B cell (primary cell): ENCODE results near the gene PAK2. TPM values are rescaled to one million over a fixed set of nuclear protein-coding genes. Genes with fewer than 3 reads are reported as not detected.
"Not testable (repeated sequence)": the region's sequence is repeated elsewhere in the genome, so short reads cannot be mapped to it uniquely, and the experiment has no call there.

Experiments used
- ATAC-seq: fragments of 200-7000 bp; cut with Tn5 transposase; one replicate; pipeline ENCODE4 v1.10.0; 2021; ENCODE audit warnings: low read depth, mild to moderate bottlenecking, moderate number of reproducible peaks, moderate library complexity
- CTCF ChIA-PET: fragments of 350-600 bp; sonication (Branson Sonifier 250); formaldehyde crosslinking; loops from one replicate; lab custom pipeline; 2021; ENCODE audit warnings: antibody characterized with exemption, inconsistent platforms; lab: Charles Lee
- POLR2A ChIA-PET: fragments of 350-600 bp; sonication (Branson Sonifier 250); formaldehyde crosslinking; loops from one replicate; lab custom pipeline; 2021; ENCODE audit warnings: antibody characterized with exemption; lab: Charles Lee
- DNase-seq: peaks from one replicate; pipeline ENCODE4 v3.0.0; 2013
- H2AFZ ChIP-seq: 2 replicates; pipeline ENCODE4 v1.6.1; 2012; ENCODE audit warnings: mild to moderate bottlenecking, low read depth, low read length; ENCODE audit not compliant: insufficient read depth, poor library complexity, severe bottlenecking
- H3K27ac ChIP-seq, 2 donors: 1 replicate in 1 of 2; 2 replicates in 1 of 2; pipeline ENCODE4 v1.5.1; 2012 to 2013; ENCODE audit warnings: low read length in 2 of 2, mild to moderate bottlenecking in 2 of 2, moderate library complexity in 1 of 2
- H3K27me3 ChIP-seq, 4 experiments: fragments of 200-600 bp in 1 of 4; sonication (generic) in 1 of 4; replicated peaks in 1 of 4; 1 replicate in 2 of 4; 2 replicates in 2 of 4; pipeline versions ENCODE4 v1.6.1 to v1.7.0; 2013 to 2016; ENCODE audit warnings: low read length in 3 of 4, mild to moderate bottlenecking in 2 of 4, mixed read lengths in 1 of 4, moderate library complexity in 1 of 4; ENCODE audit not compliant: insufficient read depth in 4 of 4, control insufficient read depth in 3 of 4; ENCODE audit errors: control extremely low read depth in 1 of 4
- H3K36me3 ChIP-seq, 2 experiments: replicated peaks in 1 of 2; 1 replicate in 1 of 2; 2 replicates in 1 of 2; pipeline versions ENCODE4 v1.6.1 to v1.7.1; 2013; ENCODE audit warnings: low read length in 1 of 2; ENCODE audit not compliant: insufficient read depth in 2 of 2, control insufficient read depth in 1 of 2; ENCODE audit errors: control extremely low read depth in 1 of 2, extremely low read depth in 1 of 2
- H3K4me1 ChIP-seq, 2 donors: fragments of 200-600 bp in 1 of 2; sonication (generic) in 1 of 2; 1 replicate in 1 of 2; 2 replicates in 1 of 2; pipeline versions ENCODE4 v1.5.1 to v1.6.1; 2013 to 2017; ENCODE audit warnings: low read length in 2 of 2; ENCODE audit not compliant: control insufficient read depth in 2 of 2, insufficient read depth in 2 of 2
- H3K4me2 ChIP-seq: replicated peaks from 2 replicates; pipeline ENCODE3; 2012; ENCODE audit warnings: mild to moderate bottlenecking, low read depth, low read length; ENCODE audit not compliant: poor library complexity, severe bottlenecking
- H3K4me3 ChIP-seq, 5 experiments: fragments of 200-600 bp in 1 of 5; sonication (generic) in 1 of 5; 1 replicate in 3 of 5; 2 replicates in 2 of 5; pipeline versions ENCODE4 v1.5.1 to v1.7.0; 2011 to 2016; ENCODE audit warnings: low read length in 4 of 5, mild to moderate bottlenecking in 4 of 5, low read depth in 2 of 5, control low read depth in 1 of 5, moderate library complexity in 1 of 5; ENCODE audit not compliant: insufficient read depth in 1 of 5; ENCODE audit errors: control extremely low read depth in 1 of 5, extremely low read depth in 1 of 5
- H3K79me2 ChIP-seq: fragments of 200-600 bp; sonication (generic); one replicate; pipeline ENCODE4 v1.6.0; 2016; ENCODE audit warnings: low read length; ENCODE audit not compliant: control insufficient read depth, insufficient read depth
- H3K9ac ChIP-seq: fragments of 200-600 bp; sonication (generic); 2 replicates; pipeline ENCODE4 v1.6.1; 2017; ENCODE audit warnings: mild to moderate bottlenecking, low read length, moderate library complexity
- H3K9me3 ChIP-seq, 3 donors: one replicate each; pipeline versions ENCODE4 v1.6.1 to v1.7.1; 2013; ENCODE audit warnings: low read length in 2 of 3; ENCODE audit not compliant: control insufficient read depth in 2 of 3, insufficient read depth in 1 of 3; ENCODE audit errors: control extremely low read depth in 1 of 3
- H4K20me1 ChIP-seq: 2 replicates; pipeline ENCODE4 v1.6.0; 2012; ENCODE audit warnings: mild to moderate bottlenecking, low read length; ENCODE audit not compliant: insufficient read depth, control insufficient read depth, poor library complexity, severe bottlenecking
- H3K27ac Mint-ChIP-seq: one replicate; pipeline ENCODE4 v1.8.0; 2021; ENCODE audit warnings: mixed read lengths
- H3K27me3 Mint-ChIP-seq: one replicate; pipeline ENCODE4 v1.8.0; 2021; ENCODE audit warnings: mixed read lengths
- H3K4me1 Mint-ChIP-seq: one replicate; pipeline ENCODE4 v1.8.0; 2021; ENCODE audit warnings: mixed read lengths
- H3K4me3 Mint-ChIP-seq: one replicate; pipeline ENCODE4 v1.8.0; 2021; ENCODE audit warnings: mixed read lengths
- H3K9me3 Mint-ChIP-seq: one replicate; pipeline ENCODE4 v1.8.0; 2022; ENCODE audit warnings: mixed read lengths; ENCODE audit not compliant: insufficient read depth
- WGBS: methylation state at CpG from one replicate; pipeline ENCODE4 v1.1.5; 2013; ENCODE audit warnings: missing lambda C conversion rate; ENCODE audit not compliant: insufficient coverage; 5-methylcytosine and 5-hydroxymethylcytosine counted together
- intact Hi-C: fragments of 100-400 bp; cut with micrococcal nuclease; formaldehyde crosslinking; loops from one replicate; pipeline ENCODE4 v1.10.0; 2022
- polyA plus RNA-seq: library from polyadenylated mRNA; depleted of rRNA; stranded (reverse); fragments of >200 nt; gene quantifications from 2 replicates; pipeline ENCODE4 v1.2.3, GENCODE V29; 2012
- total RNA-seq, 2 donors: library from RNA; stranded (reverse); fragments of 120-200 nt in 1 of 2; gene quantifications; 1 replicate in 1 of 2; 2 replicates in 1 of 2; pipeline versions ENCODE4 v1.2.3 to v1.2.4, GENCODE V29; 2013 to 2022
- TF ChIP-seq, protein P1 (sequence below): fragments of 200-600 bp; IDR thresholded peaks from one replicate; pipeline ENCODE4 v1.8.0; 2022; ENCODE audit warnings: antibody characterized with exemption, mild to moderate bottlenecking

The PAK2 gene
- total and polyA plus RNA-seq, 2 donors (not counting 1 experiment from before 2014, with no cell fraction given), result 16.4 to 81.7 TPM

DNA sequence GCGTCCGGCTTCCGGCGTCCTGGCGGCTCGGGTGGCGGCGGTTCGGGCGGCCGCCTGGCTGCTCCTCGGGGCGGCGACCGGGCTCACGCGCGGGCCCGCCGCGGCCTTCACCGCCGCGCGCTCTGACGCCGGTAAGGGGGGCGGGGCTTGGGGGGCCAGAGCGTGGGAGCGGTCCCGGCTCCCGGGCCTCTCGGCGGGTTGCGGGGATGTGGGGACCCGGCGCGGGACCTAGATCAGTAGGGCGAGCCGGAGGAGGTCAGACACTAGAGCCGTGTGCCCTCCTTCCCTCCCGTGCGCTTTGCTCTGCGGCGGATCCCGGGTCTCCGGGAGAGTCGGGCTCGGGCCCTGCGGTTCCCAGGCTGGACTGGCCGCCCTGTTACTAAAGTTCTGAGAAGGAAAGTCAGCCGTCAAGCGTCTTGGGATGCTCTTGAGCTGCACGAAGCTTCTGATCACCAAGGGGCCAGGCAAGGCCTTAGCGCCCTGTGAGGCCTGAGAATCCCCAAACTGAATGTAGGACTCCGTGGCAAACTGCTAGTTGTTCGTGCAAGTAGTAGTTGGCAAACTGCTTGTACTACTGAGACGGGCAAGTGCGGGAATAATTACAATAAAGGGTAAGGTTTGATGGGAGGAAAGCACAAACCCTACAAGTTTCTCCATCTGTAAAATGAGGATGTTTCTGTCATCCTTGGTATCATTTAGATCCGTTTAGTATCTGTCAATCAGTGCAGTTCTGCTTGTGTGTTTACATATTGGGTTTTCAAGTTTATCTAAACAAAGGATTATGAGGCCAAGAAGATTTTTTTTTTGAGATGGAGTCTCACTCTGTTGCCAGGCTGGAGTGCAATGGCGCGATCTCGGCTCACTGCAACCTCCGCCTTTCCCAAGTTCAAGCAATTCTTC is 26.9 kb upstream of the PAK2 start:
- H4K20me1 ChIP-seq, result no peaks in the 10 kb centered on the region
- no peaks in the 10 kb centered on the region for H3K9me3 Mint-ChIP-seq
- no peaks in the 10 kb centered on the region for H3K36me3 ChIP-seq
- H3K4me3 ChIP-seq, result peak overlapping the region; percentile 75 to 90 (median 87)
- CTCF ChIA-PET, result interaction anchor here (0.6 to 2.0 kb wide), 6 partner anchors 28 to 184 kb away, joined by 3 to 8 read pairs (median 4); no protein-coding TSS in a partner anchor
- no peaks in the 10 kb centered on the region for H3K9me3 ChIP-seq
- H3K9ac ChIP-seq, result peak overlapping the region; percentile 85
- DNase-seq (no peak), ATAC-seq (peak; percentile 66)
- peaks cover 14% of the 10 kb centered on the region for H3K4me1 Mint-ChIP-seq
- H3K4me1 ChIP-seq, result peaks cover 13 to 16% of the 10 kb centered on the region in 2 donors
- 3% methylated on average over 59 of the region's 64 CpGs for WGBS
- H3K79me2 ChIP-seq, result peaks cover 11% of the 10 kb centered on the region
- H3K27me3 ChIP-seq, result no peaks in the 10 kb centered on the region
- peak overlapping the region; percentile 86 for H3K27ac Mint-ChIP-seq
- H2AFZ ChIP-seq, result peak overlapping the region; percentile 85
- POLR2A ChIA-PET, result interaction anchor here (1.0 to 2.0 kb wide), 3 partner anchors 27 to 102 kb away, joined by 3 to 16 read pairs (median 4); partner anchors contain the start of genes NRROS and PAK2
- peak overlapping the region; percentile 83 for H3K4me2 ChIP-seq
- no peaks in the 10 kb centered on the region for H3K27me3 Mint-ChIP-seq
- intact Hi-C loops, result loop anchor here (1.0 to 2.0 kb wide), 5 partner anchors 27 to 257 kb away; partner anchors contain the start of genes FBXO45, PAK2 and WDR53
- H3K27ac ChIP-seq, result peak overlapping the region; percentile 91 to 96
- TF ChIP-seq, protein P1, sequence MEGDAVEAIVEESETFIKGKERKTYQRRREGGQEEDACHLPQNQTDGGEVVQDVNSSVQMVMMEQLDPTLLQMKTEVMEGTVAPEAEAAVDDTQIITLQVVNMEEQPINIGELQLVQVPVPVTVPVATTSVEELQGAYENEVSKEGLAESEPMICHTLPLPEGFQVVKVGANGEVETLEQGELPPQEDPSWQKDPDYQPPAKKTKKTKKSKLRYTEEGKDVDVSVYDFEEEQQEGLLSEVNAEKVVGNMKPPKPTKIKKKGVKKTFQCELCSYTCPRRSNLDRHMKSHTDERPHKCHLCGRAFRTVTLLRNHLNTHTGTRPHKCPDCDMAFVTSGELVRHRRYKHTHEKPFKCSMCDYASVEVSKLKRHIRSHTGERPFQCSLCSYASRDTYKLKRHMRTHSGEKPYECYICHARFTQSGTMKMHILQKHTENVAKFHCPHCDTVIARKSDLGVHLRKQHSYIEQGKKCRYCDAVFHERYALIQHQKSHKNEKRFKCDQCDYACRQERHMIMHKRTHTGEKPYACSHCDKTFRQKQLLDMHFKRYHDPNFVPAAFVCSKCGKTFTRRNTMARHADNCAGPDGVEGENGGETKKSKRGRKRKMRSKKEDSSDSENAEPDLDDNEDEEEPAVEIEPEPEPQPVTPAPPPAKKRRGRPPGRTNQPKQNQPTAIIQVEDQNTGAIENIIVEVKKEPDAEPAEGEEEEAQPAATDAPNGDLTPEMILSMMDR, result no peak
- H3K4me3 Mint-ChIP-seq, result peak overlapping the region; percentile 84

DNA sequence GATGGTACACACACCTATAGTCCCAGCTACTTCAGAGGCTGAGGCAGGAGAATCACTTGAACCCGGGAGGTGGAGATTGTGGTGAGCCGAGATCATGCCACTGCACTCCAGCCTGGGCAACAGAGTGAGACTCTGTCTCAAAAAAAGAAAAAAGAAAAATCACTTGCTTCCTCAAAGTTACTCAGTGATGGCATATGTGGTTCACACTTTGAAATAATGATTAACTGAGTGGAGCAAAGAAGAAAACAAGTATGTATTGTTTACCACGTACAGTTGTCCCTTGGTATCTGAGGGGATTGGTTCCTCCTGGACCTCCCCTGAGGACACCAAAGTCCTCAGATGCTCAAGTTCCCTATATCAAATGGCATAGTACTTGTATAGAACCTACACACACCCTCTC is 22.5 kb upstream of the PAK2 start:
- H2AFZ ChIP-seq, intact Hi-C loops, ATAC-seq, H3K27me3 ChIP-seq, H3K36me3 ChIP-seq, H3K9me3 Mint-ChIP-seq, H3K9ac ChIP-seq, H3K4me3 ChIP-seq, H3K27ac Mint-ChIP-seq, H3K4me3 Mint-ChIP-seq, POLR2A ChIA-PET, H3K27me3 Mint-ChIP-seq, H3K4me2 ChIP-seq, H3K27ac ChIP-seq, CTCF ChIA-PET, H3K4me1 Mint-ChIP-seq, H3K4me1 ChIP-seq, H4K20me1 ChIP-seq, H3K9me3 ChIP-seq, DNase-seq: not testable (repeated sequence)
- H3K79me2 ChIP-seq, result peaks cover 18% of the 10 kb centered on the region
- no CpG with 5 or more reads among the region's 3 CpGs for WGBS
